Upper lobe of right lung (tissue), 1 donor: ENCODE results near the gene PHGDH. TPM values are rescaled to one million over a fixed set of nuclear protein-coding genes. Genes with fewer than 3 reads are reported as not detected.

Source experiments
- ATAC-seq: fragments of 200-7000 bp; cut with Tn5 transposase; one replicate; pipeline ENCODE4 v1.9.1; 2020; ENCODE audit warnings: mild to moderate bottlenecking, moderate library complexity
- DNase-seq: peaks from one replicate; pipeline ENCODE4 v3.0.0-alpha.2; 2020
- H3K27ac ChIP-seq: fragments of 200-600 bp; one replicate; pipeline ENCODE4 v1.8.0; 2022
- H3K27me3 ChIP-seq: fragments of 200-600 bp; one replicate; pipeline ENCODE4 v1.8.0; 2022; ENCODE audit warnings: mild to moderate bottlenecking
- H3K36me3 ChIP-seq: fragments of 200-600 bp; one replicate; pipeline ENCODE4 v1.8.0; 2022
- H3K4me1 ChIP-seq: fragments of 200-600 bp; one replicate; pipeline ENCODE4 v1.8.0; 2022
- H3K4me3 ChIP-seq: fragments of 200-600 bp; one replicate; pipeline ENCODE4 v1.8.0; 2022; ENCODE audit warnings: mild to moderate bottlenecking
- H3K9me3 ChIP-seq: fragments of 200-600 bp; one replicate; pipeline ENCODE4 v1.8.0; 2022
- CTCF ChIP-seq: fragments of 200-600 bp; IDR thresholded peaks from one replicate; pipeline ENCODE4 v1.8.0; 2022; ENCODE audit warnings: antibody characterized with exemption
- intact Hi-C: fragments of 100-400 bp; cut with DNase I; formaldehyde crosslinking; loops from one replicate; pipeline ENCODE4 v1.11.0; 2022
- total RNA-seq: library from RNA; stranded (reverse); fragmentation: NEBNext Ultra II Directional; extraction: Animal tissue kit (Norgen Biotek cat#: 25700); gene quantifications from one replicate; pipeline ENCODE4 v1.2.1, GENCODE V29; 2021
- donor health status: DM: no; HTN: yes; CAD: no; lungs with severe emphysema.

PHGDH gene
- total RNA-seq, 1 donor from 2014 or later, result 51.7 TPM

DNA sequence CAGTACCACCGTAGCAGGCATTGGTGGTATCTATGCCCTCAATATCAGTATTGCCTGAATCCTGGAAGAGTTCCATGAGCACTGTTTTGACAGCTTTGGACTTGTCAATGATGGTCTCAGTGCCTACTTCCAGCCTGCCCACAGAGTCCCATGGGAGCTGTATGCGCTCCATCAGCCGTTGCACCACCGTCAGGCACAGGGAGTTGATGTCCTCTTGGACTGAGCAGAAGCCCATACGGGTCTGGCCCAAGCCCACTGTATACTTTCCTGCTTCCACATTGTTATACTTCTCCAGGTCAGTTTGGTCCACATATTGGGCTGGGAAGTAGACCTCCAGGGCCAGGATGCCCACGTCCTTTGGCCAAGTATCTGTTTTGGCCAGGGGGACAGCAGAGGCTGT lies 52.5 kb downstream of the PHGDH start:
- H3K9me3 ChIP-seq, result no peaks in the 10 kb centered on the region
- no peak for ATAC-seq

GRCh38 chr1:119766374-119766794 lies 54.6 kb downstream of the PHGDH start:
- no peak overlapping the region for H3K27ac ChIP-seq
- TF ChIP-seq CTCF, result no peak
- H3K9me3 ChIP-seq, result no peaks in the 10 kb centered on the region
- H3K4me3 ChIP-seq, result no peak overlapping the region
- no peaks in the 10 kb centered on the region for H3K4me1 ChIP-seq
- no peaks in the 10 kb centered on the region for H3K36me3 ChIP-seq
- DNase-seq (no peak), ATAC-seq (no peak)
- no peaks in the 10 kb centered on the region for H3K27me3 ChIP-seq
- intact Hi-C loops, result no loop called here

More for the DNA sequence above, 52.5 kb downstream of the PHGDH start:
- no peak for TF ChIP-seq CTCF
- no peaks in the 10 kb centered on the region for H3K36me3 ChIP-seq
- H3K4me1 ChIP-seq, result no peaks in the 10 kb centered on the region
- no peak for DNase-seq
- no peak overlapping the region for H3K27ac ChIP-seq
- no peaks in the 10 kb centered on the region for H3K27me3 ChIP-seq
- H3K4me3 ChIP-seq, result no peak overlapping the region
- intact Hi-C loops, result no loop called here

- Histone ChIP-seq H3K27me3 (peaks cover 5% of the 10 kb centered on the region), H3K4me3 (no peak overlapping the region), H3K27ac (no peak overlapping the region), H3K36me3 (no peaks in the 10 kb centered on the region), H3K9me3 (no peaks in the 10 kb centered on the region), H3K4me1 (no peaks in the 10 kb centered on the region)
- ATAC-seq, result no peak
- intact Hi-C loops, result no loop called here
- DNase-seq, result no peak
- no peak for TF ChIP-seq CTCF
These were observed 55.8 kb downstream of the PHGDH start for GRCh38 chr1:119767486-119767885.

GRCh38 chr1:119768778-119769177 lies 57.0 kb downstream of the PHGDH start, which contains the start of gene HMGCS2:
Gene HMGCS2, minus strand, starts transcription at chr1:119768905. Its CDS starts 61 bp downstream, at chr1:119768844.
- Histone ChIP-seq H3K4me1 (peaks cover 2% of the 10 kb centered on the region), H3K9me3 (no peaks in the 10 kb centered on the region), H3K4me3 (no peak within 1 kb of the TSS), H3K27ac (no peak within 1 kb of the TSS), H3K27me3 (peaks cover 5% of the 10 kb centered on the region), H3K36me3 (no peaks in the 10 kb centered on the region)
- no peak for TF ChIP-seq CTCF
- ATAC-seq, result peak; percentile 81
- DNase-seq, result no peak
- intact Hi-C loops, result no loop called here

GRCh38 chr1:119771016-119771415 lies 59.3 kb downstream of the PHGDH start:
- intact Hi-C loops, result no loop called here
- H3K4me1 ChIP-seq, result peaks cover 6% of the 10 kb centered on the region

More at GRCh38 chr1:119771016-119771415, 59.3 kb downstream of the PHGDH start:
- no peak for ATAC-seq
- H3K9me3 ChIP-seq, result no peaks in the 10 kb centered on the region
- no peak for DNase-seq
- no peak overlapping the region for H3K4me3 ChIP-seq
- peaks cover 5% of the 10 kb centered on the region for H3K27me3 ChIP-seq
- TF ChIP-seq CTCF, result no peak
- no peak overlapping the region for H3K27ac ChIP-seq
- no peaks in the 10 kb centered on the region for H3K36me3 ChIP-seq
